ENCODE results near the gene GABRA5. TPM values are rescaled to one million over a fixed set of nuclear protein-coding genes. Genes with fewer than 3 reads are reported as not detected.

GABRA5 gene
- polyA plus RNA-seq, 1 donor from 2014 or later = 25.3 TPM

DNA sequence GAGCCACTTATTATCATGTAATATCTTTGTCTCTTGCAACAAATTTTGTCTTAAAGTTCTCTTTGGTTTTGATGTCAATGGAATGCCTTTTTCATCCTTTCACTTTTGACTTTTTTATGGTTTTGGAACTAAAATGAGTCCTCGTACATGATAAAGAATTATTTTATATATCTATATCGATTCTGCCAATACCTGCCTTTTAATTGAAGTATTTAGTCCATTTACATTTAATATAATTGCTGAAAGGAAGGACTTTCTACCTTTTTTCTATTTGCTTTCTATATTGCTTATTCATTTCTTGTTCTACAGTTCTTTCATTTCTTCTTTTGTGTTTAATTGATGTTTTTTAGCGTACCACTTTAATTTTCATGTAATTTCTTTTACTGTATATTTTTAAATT, 32.8 kb downstream of the GABRA5 start:
- Histone ChIP-seq H3K4me3 (ENCODE audit: low read length) (no peak overlapping the region), H3K9ac (ENCODE audit: low read length) (no peak overlapping the region), H3K27me3 (ENCODE audit: insufficient read depth, low read depth, low read length) (no peaks in the 10 kb centered on the region), H2AFZ (ENCODE audit: low read depth, low read length) (no peak overlapping the region), H3K9me3 (ENCODE audit: low read length) (no peaks in the 10 kb centered on the region), H3F3A (ENCODE audit: insufficient read depth, low read length, poor library complexity, severe bottlenecking) (no peaks in the 10 kb centered on the region), H3K4me2 (ENCODE audit: low read length) (no peak overlapping the region), H3K79me2 (replicated peaks; ENCODE audit: insufficient read depth, low read length) (no peaks in the 10 kb centered on the region), H3K36me3 (ENCODE audit: insufficient read depth, low read length) (no peaks in the 10 kb centered on the region), H3K9me2 (ENCODE audit: insufficient read depth, low read length) (no peaks in the 10 kb centered on the region), H3K27ac (ENCODE audit: low read length) (no peak overlapping the region), H4K20me1 (ENCODE audit: insufficient read depth) (no peaks in the 10 kb centered on the region)
- TF ChIP-seq SMC3 (conservative IDR thresholded peaks at IDR 0.05; ENCODE audit: poor library complexity) (no peak), POLR2AphosphoS5 (IDR thresholded peaks at IDR 0.05) (no peak), CTCF (IDR thresholded peaks at IDR 0.05; ENCODE audit: poor library complexity, severe bottlenecking) (no peak), RAD21 (conservative IDR thresholded peaks at IDR 0.05) (no peak), TAF1 (IDR thresholded peaks at IDR 0.05; ENCODE audit: low read depth) (no peak), EZH2 (IDR thresholded peaks at IDR 0.05; ENCODE audit: borderline replicate concordance, insufficient read depth, low read length, poor library complexity, severe bottlenecking) (no peak), REST (IDR thresholded peaks at IDR 0.05; ENCODE audit: borderline replicate concordance) (no peak), MXI1 (conservative IDR thresholded peaks at IDR 0.05; ENCODE audit: poor library complexity, severe bottlenecking) (no peak), EP300 (conservative IDR thresholded peaks at IDR 0.05; ENCODE audit: poor library complexity, severe bottlenecking) (no peak)

GRCh38 chr15:26901041-26901440, 34.2 kb downstream of the GABRA5 start:
- no peaks in the 10 kb centered on the region for H3K27me3 ChIP-seq (ENCODE audit: insufficient read depth, low read depth, low read length)
- H3K9me2 ChIP-seq (ENCODE audit: insufficient read depth, low read length) = no peaks in the 10 kb centered on the region
- no peak overlapping the region for H3K27ac ChIP-seq (ENCODE audit: low read length)

More at GRCh38 chr15:26901041-26901440, 34.2 kb downstream of the GABRA5 start:
- H3K4me3 ChIP-seq (ENCODE audit: low read length) = no peak overlapping the region
- no peaks in the 10 kb centered on the region for H4K20me1 ChIP-seq (ENCODE audit: insufficient read depth)
- H2AFZ ChIP-seq (ENCODE audit: low read depth, low read length) = no peak overlapping the region
- H3K9me3 ChIP-seq (ENCODE audit: low read length) = no peaks in the 10 kb centered on the region
- H3F3A ChIP-seq (ENCODE audit: insufficient read depth, low read length, poor library complexity, severe bottlenecking) = no peaks in the 10 kb centered on the region
- H3K4me2 ChIP-seq (ENCODE audit: low read length) = no peak overlapping the region
- no peaks in the 10 kb centered on the region for H3K79me2 ChIP-seq (replicated peaks; ENCODE audit: insufficient read depth, low read length)
- no peaks in the 10 kb centered on the region for H3K36me3 ChIP-seq (ENCODE audit: insufficient read depth, low read length)
- no peak for TF ChIP-seq REST (IDR thresholded peaks at IDR 0.05; ENCODE audit: borderline replicate concordance)
- TF ChIP-seq MXI1 (conservative IDR thresholded peaks at IDR 0.05; ENCODE audit: poor library complexity, severe bottlenecking) = no peak
- no peak for TF ChIP-seq SMC3 (conservative IDR thresholded peaks at IDR 0.05; ENCODE audit: poor library complexity)
- TF ChIP-seq EZH2 (IDR thresholded peaks at IDR 0.05; ENCODE audit: borderline replicate concordance, insufficient read depth, low read length, poor library complexity, severe bottlenecking) = no peak
- TF ChIP-seq CTCF (IDR thresholded peaks at IDR 0.05; ENCODE audit: poor library complexity, severe bottlenecking) = no peak
- H3K9ac ChIP-seq (ENCODE audit: low read length) = no peak overlapping the region

Data from neural cell (in vitro differentiated cells).